ENCODE data around the gene LIPC. TPM values are rescaled to one million over a fixed set of nuclear protein-coding genes. Genes with fewer than 3 reads are reported as not detected.

Gene LIPC
- total RNA-seq, 1 donor from 2014 or later = not detected

DNA sequence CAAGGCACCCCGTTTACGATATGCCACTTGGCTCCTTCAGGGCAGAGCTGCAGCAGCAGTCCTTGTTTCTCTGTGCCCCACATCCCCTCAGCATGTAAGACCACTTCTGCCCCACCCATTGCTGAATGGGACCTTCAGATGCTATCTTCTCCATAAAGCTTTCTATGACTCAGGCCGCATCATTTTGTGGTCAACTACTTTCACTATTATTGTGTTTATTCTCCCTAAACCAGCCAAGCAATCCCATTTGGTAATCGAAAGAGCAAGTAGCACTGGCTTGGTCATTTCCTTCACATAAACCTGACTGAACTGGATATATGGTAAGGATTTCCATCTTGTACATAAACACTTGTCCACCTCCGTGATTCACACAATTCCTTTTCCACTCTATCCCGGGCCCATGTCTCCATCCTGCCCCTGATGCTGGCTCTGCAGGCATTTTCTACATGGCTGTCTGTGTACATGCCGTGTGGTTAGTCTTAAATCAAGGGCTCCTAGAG is 25.7 kb downstream of the LIPC start:
- Mint-ChIP-seq H3K4me3 (ENCODE audit: unreplicated experiment) (no peak overlapping the region), H3K4me1 (ENCODE audit: unreplicated experiment) (peaks cover 30% of the 10 kb centered on the region), H3K27ac (ENCODE audit: unreplicated experiment) (no peak overlapping the region), H3K9me3 (ENCODE audit: unreplicated experiment) (no peaks in the 10 kb centered on the region), H3K36me3 (ENCODE audit: unreplicated experiment) (no peaks in the 10 kb centered on the region), H3K27me3 (ENCODE audit: unreplicated experiment) (no peaks in the 10 kb centered on the region)
- TF ChIP-seq, protein P1, sequence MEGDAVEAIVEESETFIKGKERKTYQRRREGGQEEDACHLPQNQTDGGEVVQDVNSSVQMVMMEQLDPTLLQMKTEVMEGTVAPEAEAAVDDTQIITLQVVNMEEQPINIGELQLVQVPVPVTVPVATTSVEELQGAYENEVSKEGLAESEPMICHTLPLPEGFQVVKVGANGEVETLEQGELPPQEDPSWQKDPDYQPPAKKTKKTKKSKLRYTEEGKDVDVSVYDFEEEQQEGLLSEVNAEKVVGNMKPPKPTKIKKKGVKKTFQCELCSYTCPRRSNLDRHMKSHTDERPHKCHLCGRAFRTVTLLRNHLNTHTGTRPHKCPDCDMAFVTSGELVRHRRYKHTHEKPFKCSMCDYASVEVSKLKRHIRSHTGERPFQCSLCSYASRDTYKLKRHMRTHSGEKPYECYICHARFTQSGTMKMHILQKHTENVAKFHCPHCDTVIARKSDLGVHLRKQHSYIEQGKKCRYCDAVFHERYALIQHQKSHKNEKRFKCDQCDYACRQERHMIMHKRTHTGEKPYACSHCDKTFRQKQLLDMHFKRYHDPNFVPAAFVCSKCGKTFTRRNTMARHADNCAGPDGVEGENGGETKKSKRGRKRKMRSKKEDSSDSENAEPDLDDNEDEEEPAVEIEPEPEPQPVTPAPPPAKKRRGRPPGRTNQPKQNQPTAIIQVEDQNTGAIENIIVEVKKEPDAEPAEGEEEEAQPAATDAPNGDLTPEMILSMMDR (IDR thresholded peaks at IDR 0.05) = no peak
- no peak for DNase-seq (ENCODE audit: extremely low spot score, unreplicated experiment)

DNA sequence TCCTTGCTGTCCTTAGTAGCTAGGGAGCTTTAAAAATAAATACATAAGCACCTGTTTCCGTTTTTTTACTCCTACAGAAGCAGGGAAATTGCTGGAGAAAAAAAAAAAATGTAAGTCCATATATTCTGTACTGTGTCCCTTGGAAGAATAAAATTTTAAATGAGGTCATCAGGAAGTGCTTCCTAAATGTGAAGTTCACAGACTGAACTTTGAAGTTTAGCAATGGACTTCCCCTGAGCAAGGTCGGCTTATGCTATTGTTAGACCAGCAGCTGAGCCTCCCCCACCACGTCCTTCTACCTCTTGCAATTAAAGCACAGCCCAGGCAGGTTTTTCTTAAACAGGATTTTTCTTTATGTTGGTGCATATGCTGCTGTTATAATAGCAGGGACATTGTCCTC is 26.3 kb downstream of the LIPC start:
- no peak overlapping the region for H3K4me3 Mint-ChIP-seq (ENCODE audit: unreplicated experiment)
- H3K27me3 Mint-ChIP-seq (ENCODE audit: unreplicated experiment) = no peaks in the 10 kb centered on the region
- no peak for DNase-seq (ENCODE audit: extremely low spot score, unreplicated experiment)

DNA sequence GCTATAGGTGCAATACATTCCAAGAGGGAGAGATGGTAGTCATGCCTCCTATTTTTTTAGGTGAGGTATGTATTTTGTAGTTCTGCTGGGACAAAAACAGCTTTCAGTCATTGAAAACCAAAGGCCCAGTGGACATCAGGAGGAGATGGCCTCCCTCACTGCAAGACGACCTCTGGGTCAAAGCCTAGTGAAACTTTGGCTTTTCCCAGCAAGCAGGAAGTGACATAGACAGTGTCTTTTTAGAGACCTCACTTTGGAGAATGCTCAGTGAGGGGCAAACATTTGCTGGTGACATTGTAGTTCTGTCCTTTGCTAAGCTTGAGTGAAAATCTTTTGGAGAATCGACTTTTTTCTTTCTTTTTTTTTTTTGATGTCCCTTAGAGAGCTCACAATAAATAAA is 27.3 kb downstream of the LIPC start:
- TF ChIP-seq, protein P1 (IDR thresholded peaks at IDR 0.05) = no peak
- Mint-ChIP-seq H3K4me3 (ENCODE audit: unreplicated experiment) (no peak overlapping the region), H3K9me3 (ENCODE audit: unreplicated experiment) (no peaks in the 10 kb centered on the region), H3K36me3 (ENCODE audit: unreplicated experiment) (no peaks in the 10 kb centered on the region), H3K27me3 (ENCODE audit: unreplicated experiment) (no peaks in the 10 kb centered on the region), H3K4me1 (ENCODE audit: unreplicated experiment) (peaks cover 30% of the 10 kb centered on the region), H3K27ac (ENCODE audit: unreplicated experiment) (no peak overlapping the region)
- DNase-seq (ENCODE audit: extremely low spot score, unreplicated experiment) = no peak

More for the DNA sequence above, 26.3 kb downstream of the LIPC start:
- peaks cover 30% of the 10 kb centered on the region for H3K4me1 Mint-ChIP-seq (ENCODE audit: unreplicated experiment)
- TF ChIP-seq, protein P1 (IDR thresholded peaks at IDR 0.05) = no peak
- no peaks in the 10 kb centered on the region for H3K9me3 Mint-ChIP-seq (ENCODE audit: unreplicated experiment)
- H3K36me3 Mint-ChIP-seq (ENCODE audit: unreplicated experiment) = no peaks in the 10 kb centered on the region
- no peak overlapping the region for H3K27ac Mint-ChIP-seq (ENCODE audit: unreplicated experiment)

DNA sequence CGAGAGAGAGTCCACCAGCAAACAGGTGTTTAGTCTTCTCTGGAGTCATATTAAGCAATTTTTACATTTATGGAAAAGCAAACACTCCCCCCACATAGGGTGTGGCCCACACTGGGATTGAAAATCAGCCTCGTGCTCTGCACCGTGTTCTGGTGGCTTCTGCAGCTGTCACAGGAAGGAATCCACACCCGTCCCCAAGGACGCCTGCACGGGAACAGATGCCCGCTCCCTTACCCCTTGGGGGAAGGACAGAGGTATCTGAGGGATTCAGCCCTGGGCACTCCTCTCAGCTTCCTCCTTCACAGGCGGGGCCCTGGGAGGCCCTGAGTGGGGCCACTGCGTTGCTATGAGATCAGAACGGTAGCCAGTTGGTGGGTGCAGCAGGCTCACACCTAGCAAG is 27.8 kb downstream of the LIPC start:
- Mint-ChIP-seq H3K36me3 (ENCODE audit: unreplicated experiment) (no peaks in the 10 kb centered on the region), H3K27ac (ENCODE audit: unreplicated experiment) (no peak overlapping the region), H3K4me1 (ENCODE audit: unreplicated experiment) (peaks cover 30% of the 10 kb centered on the region), H3K27me3 (ENCODE audit: unreplicated experiment) (no peaks in the 10 kb centered on the region), H3K9me3 (ENCODE audit: unreplicated experiment) (no peaks in the 10 kb centered on the region), H3K4me3 (ENCODE audit: unreplicated experiment) (no peak overlapping the region)
- TF ChIP-seq, protein P1 (IDR thresholded peaks at IDR 0.05) = no peak
- no peak for DNase-seq (ENCODE audit: extremely low spot score, unreplicated experiment)

DNA sequence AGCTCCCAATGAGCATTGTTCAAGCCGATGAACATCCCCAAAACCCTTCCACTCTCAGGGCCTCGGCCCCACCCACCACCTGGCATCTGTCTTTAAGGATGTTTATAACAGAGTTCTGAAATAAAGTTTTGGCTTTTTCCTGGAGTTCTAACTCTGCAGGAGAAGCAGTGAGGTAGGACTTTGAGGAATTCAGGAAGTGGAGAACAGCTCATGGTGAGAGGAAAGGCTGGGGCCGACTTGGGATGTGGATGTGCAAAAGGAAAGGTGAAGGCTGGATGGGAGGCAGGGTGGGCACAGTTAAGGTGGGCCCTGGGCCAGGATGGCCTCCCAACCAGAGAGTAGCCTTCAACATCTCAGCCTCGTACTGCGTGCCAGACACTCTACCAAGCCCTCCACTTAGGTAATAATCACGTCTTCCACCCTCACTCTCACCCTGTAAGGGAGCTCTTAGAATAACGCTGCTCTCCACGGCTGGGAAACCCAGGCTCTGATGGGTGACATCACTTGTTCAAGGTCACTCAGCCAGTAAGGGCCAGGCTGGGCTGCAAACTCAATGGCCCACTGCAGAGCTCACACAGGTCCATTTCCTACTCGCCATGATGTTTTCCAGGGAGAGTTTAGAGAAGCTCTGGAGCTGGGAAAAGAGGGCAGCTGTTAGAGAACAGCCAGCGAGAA is 28.5 kb downstream of the LIPC start:
- Mint-ChIP-seq H3K27me3 (ENCODE audit: unreplicated experiment) (no peaks in the 10 kb centered on the region), H3K27ac (ENCODE audit: unreplicated experiment) (no peak overlapping the region), H3K4me1 (ENCODE audit: unreplicated experiment) (peaks cover 30% of the 10 kb centered on the region), H3K9me3 (ENCODE audit: unreplicated experiment) (no peaks in the 10 kb centered on the region), H3K4me3 (ENCODE audit: unreplicated experiment) (no peak overlapping the region), H3K36me3 (ENCODE audit: unreplicated experiment) (no peaks in the 10 kb centered on the region)
- DNase-seq (ENCODE audit: extremely low spot score, unreplicated experiment) = no peak
- TF ChIP-seq, protein P1 (IDR thresholded peaks at IDR 0.05) = no peak
